ENCODE results near the gene CHST11.

The CHST11 gene

DNA sequence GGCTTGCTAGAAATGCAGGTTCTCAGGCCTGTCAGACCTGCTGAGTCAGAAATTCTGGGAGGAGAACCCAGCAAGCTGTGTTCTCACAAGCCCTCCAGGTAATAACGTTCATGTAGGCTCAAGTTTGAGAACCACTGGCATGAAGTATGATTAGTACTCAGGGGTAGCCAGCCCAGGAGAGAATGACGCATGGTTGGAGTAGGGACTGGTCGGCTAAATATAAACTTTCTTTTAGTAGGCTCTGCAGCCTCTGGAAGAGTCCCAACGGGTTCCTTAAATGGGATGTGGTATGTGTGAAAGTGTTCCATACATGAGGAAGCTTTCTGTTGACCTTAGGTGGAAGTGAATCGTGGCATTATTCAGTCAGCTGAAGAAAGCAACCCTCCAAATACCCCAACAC, 292.0 kb downstream of the CHST11 start:
- no peak for DNase-seq

DNA sequence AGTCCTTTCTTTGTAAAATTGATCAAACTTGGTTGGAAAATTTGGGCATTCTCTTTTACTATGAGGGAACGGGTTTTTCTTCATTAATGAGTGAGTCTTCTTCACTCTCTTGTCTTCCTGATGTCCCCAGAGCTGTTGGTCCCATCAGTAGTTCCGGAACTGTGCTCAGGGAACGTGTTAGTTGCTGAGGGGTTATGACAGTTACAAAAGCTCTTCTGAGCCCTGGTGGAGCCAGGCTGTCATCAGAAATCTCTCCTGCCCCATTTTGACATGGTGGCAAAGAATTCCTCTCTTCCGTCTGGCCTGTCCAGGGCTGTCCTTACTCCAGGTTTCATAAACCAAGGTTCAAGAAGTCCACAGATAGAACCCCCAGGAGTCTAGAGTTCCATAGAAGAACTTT, 292.8 kb downstream of the CHST11 start:
- no peak for DNase-seq

DNA sequence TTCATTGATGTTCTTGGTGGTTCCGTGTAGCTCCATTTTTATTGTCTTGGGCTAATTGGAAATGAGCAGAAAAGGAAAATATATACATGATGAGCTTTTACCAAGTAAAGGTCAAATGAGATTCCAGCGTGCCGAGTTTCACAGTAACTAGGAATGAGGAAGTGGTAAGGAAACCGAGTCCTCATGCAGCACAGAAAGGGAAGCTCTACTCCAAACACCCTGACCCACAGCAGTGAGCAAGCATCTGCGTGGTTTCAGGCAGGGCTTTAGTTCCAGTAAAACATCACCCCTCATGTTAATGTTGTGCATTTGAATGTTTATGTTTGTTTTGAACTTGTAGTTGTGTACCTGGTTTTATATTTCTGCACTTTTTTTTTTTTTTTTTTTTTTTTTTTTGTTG, 293.3 kb downstream of the CHST11 start:
- peak; percentile 19 for DNase-seq

DNA sequence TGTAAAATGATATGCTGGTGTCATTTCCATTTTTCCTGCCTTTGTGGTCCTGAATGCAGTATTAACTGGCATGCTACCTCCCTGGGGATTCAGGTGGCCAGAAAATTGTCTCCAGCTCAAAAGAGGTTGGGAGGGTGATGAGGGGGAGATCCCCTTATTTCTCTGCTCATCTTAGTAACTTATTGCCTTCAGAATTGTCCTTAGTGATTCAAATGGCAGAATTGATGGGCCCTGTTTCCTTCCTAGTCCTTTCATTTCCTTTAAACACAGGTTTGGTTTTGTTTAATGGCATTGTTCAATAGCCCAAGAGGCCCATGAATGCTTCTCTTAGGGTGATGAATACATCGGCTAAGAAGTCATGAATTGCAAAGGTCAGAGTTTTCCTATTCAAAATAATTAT, 294.4 kb downstream of the CHST11 start:
- no peak for DNase-seq

DNA sequence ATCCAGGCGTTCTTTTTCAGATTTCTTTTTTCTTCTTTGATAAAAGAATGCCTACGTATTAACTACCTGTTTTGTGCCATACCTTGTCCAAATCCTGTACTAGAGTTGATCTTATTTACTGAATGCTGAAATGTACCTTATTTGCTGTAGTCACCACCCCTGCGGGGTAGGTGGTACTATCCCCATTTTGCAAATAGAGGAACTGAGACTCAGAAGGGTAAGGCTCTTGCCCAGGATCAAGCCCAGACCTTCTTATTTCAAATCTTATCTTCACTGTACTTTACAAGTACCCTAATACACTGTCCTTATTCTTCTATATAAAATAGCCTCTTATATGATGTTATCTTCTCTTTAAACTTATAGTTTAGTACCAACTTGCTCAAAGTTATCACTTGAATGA, 294.8 kb downstream of the CHST11 start:
- no peak for DNase-seq

- no peak for DNase-seq
Observed at GRCh38 chr12:104752016-104752415, 295.3 kb downstream of the CHST11 start.

- DNase-seq: no peak
Observed at GRCh38 chr12:104752881-104753280, 296.1 kb downstream of the CHST11 start.

GRCh38 chr12:104756901-104757300, 300.2 kb downstream of the CHST11 start:
- DNase-seq: no peak

- DNase-seq: no peak
Observed at GRCh38 chr12:104758771-104759170, 302.0 kb downstream of the CHST11 start.

- no peak for DNase-seq
Observed at GRCh38 chr12:104761091-104761490, 304.3 kb downstream of the CHST11 start.

DNA sequence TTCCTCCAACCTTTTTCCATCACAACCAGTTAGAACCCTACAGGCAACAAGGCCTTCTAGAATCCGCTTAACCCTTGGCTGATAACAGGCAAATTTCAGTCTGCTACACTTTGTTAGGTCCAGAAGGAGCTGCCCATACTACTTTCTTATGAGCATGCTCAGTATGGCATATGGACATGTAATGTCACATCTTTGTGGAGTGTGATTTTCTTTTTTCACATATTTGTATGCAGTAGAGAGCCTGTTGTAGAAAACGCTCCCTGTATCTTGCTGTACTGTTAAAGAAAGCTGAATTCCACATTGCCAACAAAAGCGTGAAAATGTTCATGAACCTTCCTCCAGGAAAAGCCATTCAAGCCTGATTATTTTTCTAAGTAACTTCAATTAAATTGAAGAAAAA, 304.9 kb downstream of the CHST11 start:
- DNase-seq: no peak

DNA sequence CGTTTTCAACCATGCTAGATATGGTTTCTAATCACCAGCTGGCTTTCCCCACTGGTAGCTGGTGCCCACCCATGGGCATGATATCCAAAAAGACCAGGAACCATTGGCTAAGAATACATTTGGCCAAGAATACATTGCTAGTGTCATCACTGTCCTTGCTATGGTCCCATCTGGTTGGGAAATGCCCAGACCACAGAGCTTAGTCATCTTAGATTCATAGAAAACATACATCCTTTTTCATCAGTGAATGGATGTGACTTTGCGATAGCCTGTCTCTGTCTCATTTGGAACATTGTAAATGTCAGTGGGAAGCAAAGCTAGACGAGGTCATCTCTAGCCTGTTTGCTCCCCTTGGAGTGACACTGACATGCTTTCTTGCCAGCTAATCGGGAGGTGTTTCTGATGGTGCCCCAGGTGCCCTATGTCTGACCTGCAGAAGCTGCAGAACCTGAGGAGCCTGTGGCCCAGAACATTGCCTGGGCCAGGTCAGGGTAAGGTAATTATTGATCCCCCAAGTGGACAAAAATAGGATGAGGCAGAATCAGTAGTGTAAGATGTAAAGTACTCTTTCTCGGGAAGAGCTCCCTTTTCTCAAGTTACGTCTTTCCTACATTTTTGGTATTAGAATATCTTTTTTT, 306.5 kb downstream of the CHST11 start:
- no peak for DNase-seq

GRCh38 chr12:104764225-104765091, 307.7 kb downstream of the CHST11 start:
- DNase-seq: no peak

DNA sequence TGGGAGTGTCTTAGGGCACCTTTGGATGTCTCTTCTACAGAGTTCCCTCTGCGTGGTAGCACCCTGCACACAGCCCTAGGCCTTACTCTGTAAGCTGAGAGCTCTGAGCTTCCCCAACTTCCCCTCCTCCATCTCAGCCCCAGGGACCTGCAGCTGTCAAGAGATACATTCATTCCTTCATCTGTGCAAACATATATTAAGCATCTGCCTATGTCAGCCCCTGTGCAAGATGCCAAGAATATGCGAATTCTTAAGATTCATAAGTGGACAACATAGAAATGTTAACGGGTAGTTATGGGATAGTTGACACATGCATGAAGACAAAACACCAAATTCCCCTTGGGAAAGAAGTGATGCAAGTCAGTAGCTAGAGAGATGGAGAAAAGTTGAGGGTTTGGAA, 310.5 kb downstream of the CHST11 start:
- no peak for DNase-seq

GRCh38 chr12:104768033-104768432, 311.3 kb downstream of the CHST11 start:
- no peak for DNase-seq

GRCh38 chr12:104769144-104769561, 312.4 kb downstream of the CHST11 start:
- DNase-seq: no peak

DNA sequence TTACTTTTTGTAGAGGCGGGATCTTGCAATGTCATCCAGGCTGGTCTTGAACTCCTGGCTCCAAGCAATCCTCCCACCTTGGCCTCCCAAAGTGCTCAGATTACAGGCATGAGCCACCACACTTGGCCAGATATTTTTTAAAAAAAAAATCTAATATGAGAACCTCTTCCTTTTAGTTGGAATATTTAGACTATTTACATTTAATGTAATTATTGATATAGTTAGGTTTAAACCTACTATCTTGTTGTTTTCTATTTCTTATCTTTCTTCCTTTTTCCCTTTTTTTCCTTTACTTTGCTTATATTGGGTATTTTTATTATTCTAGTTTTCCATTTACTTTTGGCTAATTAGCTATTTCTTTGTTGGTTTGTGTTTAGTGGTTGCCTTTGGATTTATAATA, 315.6 kb downstream of the CHST11 start:
- DNase-seq: no peak

- DNase-seq: no peak
Observed at GRCh38 chr12:104775731-104776231, 319.0 kb downstream of the CHST11 start.

- no peak for DNase-seq
Observed at GRCh38 chr12:104779134-104779533, 322.4 kb downstream of the CHST11 start.

DNA sequence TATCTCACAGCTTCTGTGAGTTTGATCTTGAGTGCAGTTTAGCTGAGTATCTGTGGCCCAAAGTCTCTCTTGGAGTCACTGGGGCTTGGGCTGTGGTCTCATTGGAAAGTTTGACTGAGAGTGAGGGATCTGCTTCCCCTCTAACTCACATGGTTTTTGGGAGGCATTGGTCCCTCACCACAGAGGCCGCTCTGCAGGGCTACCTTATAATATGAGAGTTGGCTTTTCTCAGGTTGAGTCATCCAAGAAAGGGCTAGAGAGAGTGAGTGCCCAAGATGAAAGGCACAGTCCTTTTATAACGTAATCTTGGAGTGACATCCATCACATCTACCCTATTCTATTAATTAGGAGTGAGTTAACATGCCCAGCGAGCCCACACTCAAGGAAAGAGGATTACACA, 325.5 kb downstream of the CHST11 start:
- DNase-seq: no peak

DNA sequence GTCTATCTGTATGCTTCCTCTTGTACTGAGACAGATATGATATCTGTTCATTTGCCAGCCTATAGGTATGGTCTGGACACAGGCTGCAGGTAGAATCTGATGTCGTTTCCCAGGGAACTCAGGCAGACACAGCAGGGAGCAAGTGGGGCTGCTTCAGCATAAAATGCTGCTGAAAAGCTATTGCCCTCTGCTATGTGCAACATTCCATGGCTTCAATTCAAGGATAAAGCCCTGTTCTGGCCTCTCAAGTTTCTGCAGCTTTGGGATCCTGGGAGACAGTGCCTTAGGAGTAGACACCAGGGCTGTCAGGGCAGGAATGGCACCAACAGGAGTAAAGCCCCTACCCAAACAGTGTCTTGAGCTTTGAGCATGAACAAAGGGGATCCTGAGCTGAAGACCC, 327.8 kb downstream of the CHST11 start:
- DNase-seq: no peak

GRCh38 chr12:104785886-104786285, 329.1 kb downstream of the CHST11 start:
- DNase-seq: no peak

DNA sequence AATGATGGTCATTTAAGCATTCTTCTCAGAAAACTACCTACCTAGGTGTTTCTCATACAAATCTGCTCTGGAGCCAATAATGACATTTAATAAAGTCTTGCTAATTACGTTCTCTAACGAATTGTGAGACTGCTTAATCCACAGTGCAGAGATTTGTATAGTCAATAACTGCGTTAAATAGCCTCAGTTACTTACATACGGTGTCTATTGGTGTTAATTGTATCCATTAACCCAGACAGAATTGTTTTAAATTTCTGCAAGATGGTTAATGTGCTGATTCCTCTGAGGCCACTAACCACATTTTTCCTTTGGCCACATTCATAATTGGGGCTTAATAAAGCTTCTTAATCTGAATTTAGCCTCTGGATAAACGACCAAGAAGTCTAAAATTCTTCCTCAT, 329.6 kb downstream of the CHST11 start:
- no peak for DNase-seq

DNA sequence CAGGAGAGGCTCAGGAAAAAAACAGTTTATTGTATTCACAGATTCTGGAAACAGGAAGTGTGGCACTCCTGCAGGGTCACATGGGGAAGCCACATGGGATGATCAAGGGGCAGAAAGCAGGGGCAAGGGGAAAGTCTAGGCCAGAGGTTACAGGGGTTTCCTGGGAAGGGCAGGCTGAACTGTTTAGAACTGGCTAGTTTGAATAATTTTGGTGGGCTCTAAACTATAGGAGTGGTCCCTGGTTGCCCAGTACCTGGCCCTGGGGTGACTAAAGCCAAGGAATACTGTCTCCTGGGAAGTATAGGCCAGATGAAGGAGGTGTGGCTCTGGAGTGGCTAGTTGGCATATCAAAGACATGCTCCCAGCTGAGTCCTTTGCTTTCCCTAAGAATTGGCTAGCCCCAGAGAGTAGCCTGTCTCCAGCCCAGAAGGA, 332.1 kb downstream of the CHST11 start:
- DNase-seq: no peak
